H9 (cell line): ENCODE data around the gene NRXN3. TPM values are rescaled to one million over a fixed set of nuclear protein-coding genes. Genes with fewer than 3 reads are reported as not detected.

Source experiments
- DNase-seq: peaks from one replicate; pipeline ENCODE4 v3.0.0-alpha.2; 2017
- H2AFZ ChIP-seq: one replicate; pipeline ENCODE4 v1.6.1; 2013; ENCODE audit warnings: mild to moderate bottlenecking, low read length, control low read depth, moderate library complexity
- H2AK5ac ChIP-seq: 2 replicates; pipeline ENCODE4 v1.6.1; 2013; ENCODE audit warnings: low read length, control low read depth, mixed read lengths; ENCODE audit not compliant: insufficient read length
- H2BK120ac ChIP-seq: one replicate; pipeline ENCODE4 v1.6.1; 2013; ENCODE audit warnings: low read depth, mild to moderate bottlenecking, low read length, control low read depth, inconsistent platforms; ENCODE audit not compliant: poor library complexity, severe bottlenecking
- H2BK12ac ChIP-seq: 2 replicates; pipeline ENCODE4 v1.6.1; 2013; ENCODE audit warnings: low read length, control low read depth, mixed read lengths, low read depth; ENCODE audit not compliant: insufficient read length
- H2BK15ac ChIP-seq: 2 replicates; pipeline ENCODE4 v1.6.1; 2013; ENCODE audit warnings: low read depth, low read length, control low read depth
- H2BK20ac ChIP-seq: one replicate; pipeline ENCODE4 v1.6.1; 2013; ENCODE audit warnings: low read depth, mild to moderate bottlenecking, low read length, control low read depth, inconsistent platforms; ENCODE audit not compliant: poor library complexity, severe bottlenecking
- H2BK5ac ChIP-seq: 2 replicates; pipeline ENCODE4 v1.6.1; 2013; ENCODE audit warnings: low read length, control low read depth, mixed read lengths; ENCODE audit not compliant: insufficient read length
- H3K14ac ChIP-seq: 2 replicates; pipeline ENCODE4 v1.6.1; 2013; ENCODE audit warnings: low read length, control low read depth; ENCODE audit not compliant: insufficient read depth
- H3K18ac ChIP-seq: 2 replicates; pipeline ENCODE4 v1.6.1; 2013; ENCODE audit warnings: low read depth, mild to moderate bottlenecking, mixed read lengths, low read length, control low read depth; ENCODE audit not compliant: insufficient read length
- H3K23ac ChIP-seq: 2 replicates; pipeline ENCODE4 v1.6.1; 2013; ENCODE audit warnings: low read length, control low read depth, mixed read lengths, low read depth; ENCODE audit not compliant: insufficient read length
- H3K23me2 ChIP-seq: 2 replicates; pipeline ENCODE4 v1.6.1; 2013; ENCODE audit warnings: low read depth, mild to moderate bottlenecking, mixed read lengths, low read length, control low read depth; ENCODE audit not compliant: insufficient read length, poor library complexity, severe bottlenecking
- H3K27ac ChIP-seq: 2 replicates; pipeline ENCODE4 v1.5.1; 2013; ENCODE audit warnings: low read length, control low read depth, mixed read lengths, low read depth; ENCODE audit not compliant: insufficient read length
- H3K27me3 ChIP-seq: 2 replicates; pipeline ENCODE4 v1.6.1; 2013; ENCODE audit warnings: low read length, control low read depth, inconsistent platforms; ENCODE audit not compliant: insufficient read depth
- H3K4ac ChIP-seq: 2 replicates; pipeline ENCODE4 v1.6.1; 2013; ENCODE audit warnings: low read depth, mild to moderate bottlenecking, control low read depth, inconsistent platforms, low read length, moderate library complexity
- H3K4me1 ChIP-seq: 2 replicates; pipeline ENCODE4 v1.6.1; 2013; ENCODE audit warnings: low read length, control low read depth, inconsistent platforms; ENCODE audit not compliant: insufficient read depth
- H3K4me2 ChIP-seq: 2 replicates; pipeline ENCODE4 v1.6.1; 2013; ENCODE audit warnings: low read length, control low read depth, mixed read lengths; ENCODE audit not compliant: insufficient read length, insufficient read depth
- H3K56ac ChIP-seq: 2 replicates; pipeline ENCODE4 v1.6.1; 2013; ENCODE audit warnings: low read depth, mild to moderate bottlenecking, mixed read lengths, low read length, control low read depth; ENCODE audit not compliant: insufficient read length
- H3K79me1 ChIP-seq: 2 replicates; pipeline ENCODE4 v1.6.1; 2013; ENCODE audit warnings: low read depth, mild to moderate bottlenecking, moderate library complexity, low read length, control low read depth, inconsistent platforms; ENCODE audit not compliant: insufficient read depth, poor library complexity, severe bottlenecking
- H3K79me2 ChIP-seq: 2 replicates; pipeline ENCODE4 v1.6.1; 2013; ENCODE audit warnings: low read length, control low read depth, inconsistent platforms; ENCODE audit not compliant: insufficient read depth
- H3K9ac ChIP-seq: 2 replicates; pipeline ENCODE4 v1.6.1; 2013; ENCODE audit warnings: low read length, control low read depth, mixed read lengths; ENCODE audit not compliant: insufficient read length; ENCODE audit errors: extremely low read depth
- H3K9me3 ChIP-seq: one replicate; pipeline ENCODE4 v1.6.1; 2013; ENCODE audit warnings: low read depth, low read length, inconsistent platforms; ENCODE audit not compliant: control insufficient read depth
- H3T11ph ChIP-seq: one replicate; pipeline ENCODE4 v1.6.1; 2013; ENCODE audit warnings: mild to moderate bottlenecking, low read length, control low read depth, inconsistent platforms
- H4K20me1 ChIP-seq: one replicate; pipeline ENCODE4 v1.6.1; 2013; ENCODE audit not compliant: control insufficient read depth, insufficient read length, insufficient read depth
- H4K5ac ChIP-seq: 2 replicates; pipeline ENCODE4 v1.6.1; 2013; ENCODE audit warnings: low read depth, mild to moderate bottlenecking, mixed read lengths, low read length, control low read depth; ENCODE audit not compliant: insufficient read length
- H4K8ac ChIP-seq: replicated peaks from 2 replicates; pipeline ENCODE4 v1.6.1; 2013; ENCODE audit warnings: low read length, control low read depth, mixed read lengths, low read depth; ENCODE audit not compliant: insufficient read length
- H4K91ac ChIP-seq: 2 replicates; pipeline ENCODE4 v1.6.1; 2013; ENCODE audit warnings: low read depth, mild to moderate bottlenecking, moderate library complexity, mixed read lengths, low read length, control low read depth; ENCODE audit not compliant: insufficient read length
- H3K27ac Mint-ChIP-seq, 3 experiments: 2 replicates in 2 of 3; 3 replicates in 1 of 3; pipeline ENCODE4 v1.8.0; 2020 to 2021; ENCODE audit warnings: mixed read lengths in 3 of 3, mild to moderate bottlenecking in 1 of 3, moderate library complexity in 1 of 3
- H3K27me3 Mint-ChIP-seq: 2 replicates; pipeline ENCODE4 v1.8.0; 2021; ENCODE audit warnings: low read depth, mild to moderate bottlenecking, moderate library complexity, mixed read lengths
- H3K36me3 Mint-ChIP-seq, 3 experiments: 2 replicates in 2 of 3; 3 replicates in 1 of 3; pipeline ENCODE4 v1.8.0; 2020 to 2021; ENCODE audit warnings: low read depth in 3 of 3, mixed read lengths in 3 of 3; ENCODE audit not compliant: insufficient read depth in 1 of 3
- H3K4me1 Mint-ChIP-seq, 2 experiments: 2 replicates each; pipeline ENCODE4 v1.8.0; 2020; ENCODE audit warnings: mixed read lengths in 2 of 2
- H3K4me3 Mint-ChIP-seq, 2 experiments: 2 replicates in 1 of 2; 3 replicates in 1 of 2; pipeline ENCODE4 v1.8.0; 2020 to 2021; ENCODE audit warnings: mild to moderate bottlenecking in 2 of 2, mixed read lengths in 2 of 2, moderate library complexity in 1 of 2
- H3K9me3 Mint-ChIP-seq, 2 experiments: 2 replicates in 1 of 2; 3 replicates in 1 of 2; pipeline ENCODE4 v1.8.0; 2020; ENCODE audit warnings: mild to moderate bottlenecking in 2 of 2, mixed read lengths in 2 of 2, moderate library complexity in 1 of 2
- WGBS: extraction: QIAGEN DNeasy Blood & Tissue Kit; methylation state at CpG from one replicate; pipeline ENCODE4 v1.1.7; 2013; ENCODE audit warnings: missing lambda C conversion rate, low lambda C conversion rate, mixed read lengths; ENCODE audit not compliant: insufficient read length; ENCODE audit errors: extremely low coverage; 5-methylcytosine and 5-hydroxymethylcytosine counted together
- total RNA-seq: library from RNA; stranded (reverse); gene quantifications from 2 replicates; pipeline ENCODE4 v1.2.1, GENCODE V29; 2021
- TF ChIP-seq, protein P1 (sequence below): fragments of 200-600 bp; sonication (generic); conservative IDR thresholded peaks from 3 replicates; pipeline ENCODE4 v1.8.0; 2021; ENCODE audit warnings: antibody characterized with exemption, mild to moderate bottlenecking

The NRXN3 gene
- total RNA-seq, 1 experiment from 2014 or later = 1.8 TPM

DNA sequence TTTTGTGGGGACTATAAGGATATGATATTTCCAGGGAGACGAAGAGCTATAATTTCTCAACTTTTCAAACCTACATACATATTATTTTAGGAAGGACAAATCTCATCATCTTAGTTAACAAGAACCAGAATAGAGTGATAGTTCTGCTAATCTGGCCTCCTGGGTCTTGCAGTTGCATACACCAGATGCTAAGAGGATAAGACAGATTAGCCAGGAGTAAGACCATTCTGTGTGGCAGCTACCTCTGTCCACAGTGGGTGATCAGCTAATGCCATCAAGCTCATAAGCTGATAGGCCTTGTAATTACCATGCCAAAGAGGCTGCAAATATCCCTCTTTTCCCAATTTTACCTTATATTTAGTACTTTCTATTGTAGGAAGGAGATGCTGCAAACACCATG, 776.8 kb downstream of the NRXN3 start:
- H2AK5ac ChIP-seq = no peak overlapping the region

More for the DNA sequence above, 776.8 kb downstream of the NRXN3 start:
- H3K4me3 Mint-ChIP-seq = no peak overlapping the region
- DNase-seq = no peak
- no peak overlapping the region for H2AFZ ChIP-seq
- no peaks in the 10 kb centered on the region for H3K27me3 ChIP-seq
- H2BK15ac ChIP-seq = no peak overlapping the region
- H3K4ac ChIP-seq = no peak overlapping the region
- H3T11ph ChIP-seq = no peak overlapping the region
- no peaks in the 10 kb centered on the region for H3K36me3 Mint-ChIP-seq
- H2BK5ac ChIP-seq = no peak overlapping the region
- H4K91ac ChIP-seq = no peak overlapping the region
- H4K20me1 ChIP-seq = no peaks in the 10 kb centered on the region
- peaks cover 17% of the 10 kb centered on the region for H3K27me3 Mint-ChIP-seq
- no peak overlapping the region for H3K27ac Mint-ChIP-seq
- peaks cover 0 to 6% of the 10 kb centered on the region in 2 experiments; a peak in 3 of 4 replicates for H3K4me1 Mint-ChIP-seq
- no peak overlapping the region for H2BK20ac ChIP-seq
- no peak overlapping the region for H3K23ac ChIP-seq
- no peak overlapping the region for H2BK12ac ChIP-seq
- H4K5ac ChIP-seq = no peak overlapping the region
- no peaks in the 10 kb centered on the region for H3K79me1 ChIP-seq
- H3K4me2 ChIP-seq = no peak overlapping the region
- no peak overlapping the region for H4K8ac ChIP-seq
- TF ChIP-seq, protein P1, sequence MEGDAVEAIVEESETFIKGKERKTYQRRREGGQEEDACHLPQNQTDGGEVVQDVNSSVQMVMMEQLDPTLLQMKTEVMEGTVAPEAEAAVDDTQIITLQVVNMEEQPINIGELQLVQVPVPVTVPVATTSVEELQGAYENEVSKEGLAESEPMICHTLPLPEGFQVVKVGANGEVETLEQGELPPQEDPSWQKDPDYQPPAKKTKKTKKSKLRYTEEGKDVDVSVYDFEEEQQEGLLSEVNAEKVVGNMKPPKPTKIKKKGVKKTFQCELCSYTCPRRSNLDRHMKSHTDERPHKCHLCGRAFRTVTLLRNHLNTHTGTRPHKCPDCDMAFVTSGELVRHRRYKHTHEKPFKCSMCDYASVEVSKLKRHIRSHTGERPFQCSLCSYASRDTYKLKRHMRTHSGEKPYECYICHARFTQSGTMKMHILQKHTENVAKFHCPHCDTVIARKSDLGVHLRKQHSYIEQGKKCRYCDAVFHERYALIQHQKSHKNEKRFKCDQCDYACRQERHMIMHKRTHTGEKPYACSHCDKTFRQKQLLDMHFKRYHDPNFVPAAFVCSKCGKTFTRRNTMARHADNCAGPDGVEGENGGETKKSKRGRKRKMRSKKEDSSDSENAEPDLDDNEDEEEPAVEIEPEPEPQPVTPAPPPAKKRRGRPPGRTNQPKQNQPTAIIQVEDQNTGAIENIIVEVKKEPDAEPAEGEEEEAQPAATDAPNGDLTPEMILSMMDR = no peak
- no CpG with 5 or more reads among the region's 1 CpG for WGBS
- H3K18ac ChIP-seq = no peak overlapping the region
- no peak overlapping the region for H3K14ac ChIP-seq
- H2BK120ac ChIP-seq = no peak overlapping the region
- H3K23me2 ChIP-seq = no peaks in the 10 kb centered on the region
- no peaks in the 10 kb centered on the region for H3K9me3 Mint-ChIP-seq
- no peaks in the 10 kb centered on the region for H3K9me3 ChIP-seq
- H3K4me1 ChIP-seq = no peaks in the 10 kb centered on the region
- H3K56ac ChIP-seq = no peak overlapping the region
- H3K79me2 ChIP-seq = no peaks in the 10 kb centered on the region
- no peak overlapping the region for H3K9ac ChIP-seq
- no peak overlapping the region for H3K27ac ChIP-seq
